Activated CD4-positive, alpha-beta T cell treated with anti-CD3 and anti-CD28 coated beads for 24 hours (primary cell): Measurements from ENCODE around the gene SMC6.

Experiments
- DNase-seq, 2 donors: peaks; one replicate each; pipeline ENCODE4 v3.0.0-alpha.2; 2020; ENCODE audit warnings: low read depth in 2 of 2

SMC6 gene

GRCh38 chr2:17646838-17647701 lies 106.5 kb downstream of the SMC6 start:
- DNase-seq = no peak

DNA sequence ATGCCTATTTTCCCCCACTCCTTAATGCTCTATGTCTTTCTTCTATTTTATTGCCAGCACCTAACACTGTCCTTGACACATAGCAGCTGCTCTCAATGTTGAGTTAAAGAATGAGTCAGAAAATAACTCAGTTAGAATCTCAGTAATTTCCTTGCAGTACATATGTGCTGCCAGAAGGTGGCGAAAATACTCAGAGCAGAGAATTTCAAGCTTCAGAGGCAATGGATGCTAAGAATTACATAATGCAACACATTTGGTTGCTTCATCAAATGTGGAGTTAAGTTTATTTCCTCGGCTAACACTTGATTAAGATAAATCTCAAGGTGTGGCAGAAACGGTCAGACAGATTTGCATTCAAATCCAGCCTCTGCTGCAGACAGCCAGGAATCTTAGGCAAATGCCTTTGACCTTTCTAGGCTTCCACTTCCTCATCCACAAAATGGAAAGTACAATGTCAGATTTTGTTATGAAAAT lies 107.5 kb downstream of the SMC6 start:
- DNase-seq = peak in 1 of 2 donors; percentile 41

- no peak for DNase-seq
Observed at GRCh38 chr2:17644997-17645720, 108.5 kb downstream of the SMC6 start.

DNA sequence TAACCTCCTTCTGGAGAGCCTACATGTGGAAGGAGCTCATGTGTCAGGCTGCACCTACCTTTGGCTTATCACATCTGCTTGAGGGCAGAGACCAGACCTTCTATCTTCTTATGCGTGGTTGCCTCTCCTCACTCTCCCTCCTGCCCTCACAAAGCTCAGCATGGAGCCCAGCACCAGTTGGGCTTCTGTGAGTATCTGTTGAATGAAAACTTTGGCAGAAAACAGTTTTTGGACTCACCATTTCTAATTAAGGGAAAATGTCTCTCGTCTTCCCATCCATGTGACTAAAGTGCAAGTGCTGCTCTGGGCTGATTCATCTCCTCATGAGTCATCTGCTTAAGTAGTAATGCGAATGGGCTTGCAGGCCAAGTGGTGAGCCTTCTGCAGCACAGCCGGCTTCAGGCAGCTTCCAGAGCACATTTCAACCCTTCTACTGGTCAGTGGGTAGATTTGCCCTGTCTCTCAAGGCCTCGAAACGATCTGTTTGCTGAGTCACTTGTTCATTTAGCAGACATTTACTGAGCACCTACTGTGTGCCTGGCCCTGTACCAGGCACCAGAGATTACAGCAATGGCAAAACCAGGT lies 110.5 kb downstream of the SMC6 start:
- peak in 1 of 2 donors; percentile 1 for DNase-seq

DNA sequence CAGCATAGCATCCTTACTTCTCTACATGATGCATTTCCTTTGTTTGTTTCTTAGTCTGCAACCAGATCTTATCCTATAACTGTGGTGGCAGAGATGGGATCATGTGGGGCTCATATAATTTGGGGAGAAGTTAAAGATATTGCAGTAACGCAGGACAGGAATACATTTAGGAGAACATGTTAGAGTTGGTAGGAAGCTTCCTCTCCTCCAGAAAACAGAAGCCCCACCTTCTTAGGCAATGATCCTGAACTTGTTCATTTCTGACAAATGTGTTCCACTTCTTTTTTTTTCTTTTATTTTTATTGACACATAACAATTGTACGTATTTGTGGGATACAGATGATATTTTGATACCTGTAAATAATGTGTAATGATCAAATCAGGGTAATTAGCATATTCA lies 113.2 kb downstream of the SMC6 start:
- no peak for DNase-seq

DNA sequence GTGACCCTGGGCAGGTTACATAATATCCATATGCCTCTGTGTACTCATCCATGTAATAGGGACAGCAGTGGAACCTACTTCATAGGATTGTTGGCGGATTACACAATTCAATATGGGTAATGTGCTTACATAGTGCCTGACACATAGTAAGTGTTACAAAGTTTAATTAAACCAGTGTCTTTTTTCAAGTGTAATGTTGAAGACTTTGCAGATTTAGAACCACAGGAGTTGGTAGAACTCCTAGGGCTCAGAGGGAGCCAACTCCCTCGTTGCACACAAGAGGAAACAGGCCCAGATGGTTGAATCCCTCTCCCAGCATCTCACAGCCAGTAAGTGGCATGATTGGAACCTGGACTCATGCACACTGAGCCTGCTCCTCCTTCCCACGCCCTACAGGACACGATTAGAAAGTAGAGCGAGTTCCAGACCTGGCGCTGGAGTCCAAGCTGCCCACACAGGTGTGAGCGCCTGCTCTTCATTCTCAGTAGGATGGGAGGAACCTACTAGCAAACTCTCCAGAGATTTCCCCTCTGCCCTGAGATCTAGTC lies 115.3 kb downstream of the SMC6 start:
- DNase-seq = no peak

DNA sequence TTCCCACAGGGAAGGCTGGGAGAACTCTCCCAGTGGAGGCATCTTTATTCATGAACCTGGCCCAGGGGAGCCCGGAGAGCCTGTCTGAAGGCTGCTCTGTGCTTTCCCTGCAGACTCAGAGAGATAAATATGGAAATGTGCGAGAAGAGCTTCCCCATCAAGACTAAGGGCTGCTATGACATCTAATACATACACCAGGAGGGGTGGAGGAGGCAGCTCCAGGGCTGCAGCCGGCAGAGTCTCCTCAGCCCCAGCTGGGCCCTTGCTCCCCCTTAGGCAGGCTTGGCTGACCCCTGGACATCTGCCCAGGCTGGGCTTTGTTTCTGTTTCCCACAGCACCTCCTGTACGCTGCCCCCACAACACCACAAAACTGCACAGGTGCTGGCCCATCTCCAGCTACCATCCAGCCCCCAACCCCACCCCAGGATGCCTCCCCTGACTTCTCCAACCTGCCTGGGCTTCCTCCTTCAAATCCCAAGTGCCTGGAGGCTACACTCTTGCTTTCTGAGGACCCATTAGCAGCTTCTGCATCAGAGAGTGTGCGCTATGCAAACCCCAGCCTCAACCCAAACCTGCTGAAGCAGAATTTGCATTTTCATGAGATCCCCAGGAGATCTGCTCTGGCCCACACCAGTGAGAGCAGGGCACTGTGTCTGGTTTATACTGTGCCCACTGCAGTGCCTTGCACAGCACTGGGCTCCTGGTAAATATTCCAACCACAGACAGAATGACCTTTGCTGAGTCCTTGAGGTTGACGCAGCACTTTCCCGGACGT lies 116.3 kb downstream of the SMC6 start:
- DNase-seq = no peak

- no peak for DNase-seq
Observed at GRCh38 chr2:17636257-17636656, 117.4 kb downstream of the SMC6 start.

- DNase-seq = no peak
Observed at GRCh38 chr2:17634997-17635396, 118.6 kb downstream of the SMC6 start.

DNA sequence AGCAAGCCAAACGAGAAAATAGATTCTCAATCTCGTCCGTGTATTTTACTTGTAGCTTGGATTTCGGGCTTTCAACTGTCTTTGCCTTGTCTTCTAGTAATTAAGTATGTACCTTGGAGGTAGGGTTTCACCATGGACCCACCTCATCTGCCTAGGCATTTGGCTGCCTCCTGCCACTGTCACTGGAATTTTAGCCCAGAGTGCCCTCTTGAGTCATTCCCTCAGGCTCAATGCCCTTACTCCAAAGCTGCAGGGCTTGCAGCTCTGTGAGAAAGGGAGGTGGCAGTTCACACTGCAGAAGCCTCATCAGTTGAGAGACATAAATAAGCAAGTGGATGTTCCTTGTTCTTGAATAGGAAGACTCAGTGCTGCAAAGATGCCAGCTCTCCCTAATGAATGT lies 123.5 kb downstream of the SMC6 start:
- no peak for DNase-seq

DNA sequence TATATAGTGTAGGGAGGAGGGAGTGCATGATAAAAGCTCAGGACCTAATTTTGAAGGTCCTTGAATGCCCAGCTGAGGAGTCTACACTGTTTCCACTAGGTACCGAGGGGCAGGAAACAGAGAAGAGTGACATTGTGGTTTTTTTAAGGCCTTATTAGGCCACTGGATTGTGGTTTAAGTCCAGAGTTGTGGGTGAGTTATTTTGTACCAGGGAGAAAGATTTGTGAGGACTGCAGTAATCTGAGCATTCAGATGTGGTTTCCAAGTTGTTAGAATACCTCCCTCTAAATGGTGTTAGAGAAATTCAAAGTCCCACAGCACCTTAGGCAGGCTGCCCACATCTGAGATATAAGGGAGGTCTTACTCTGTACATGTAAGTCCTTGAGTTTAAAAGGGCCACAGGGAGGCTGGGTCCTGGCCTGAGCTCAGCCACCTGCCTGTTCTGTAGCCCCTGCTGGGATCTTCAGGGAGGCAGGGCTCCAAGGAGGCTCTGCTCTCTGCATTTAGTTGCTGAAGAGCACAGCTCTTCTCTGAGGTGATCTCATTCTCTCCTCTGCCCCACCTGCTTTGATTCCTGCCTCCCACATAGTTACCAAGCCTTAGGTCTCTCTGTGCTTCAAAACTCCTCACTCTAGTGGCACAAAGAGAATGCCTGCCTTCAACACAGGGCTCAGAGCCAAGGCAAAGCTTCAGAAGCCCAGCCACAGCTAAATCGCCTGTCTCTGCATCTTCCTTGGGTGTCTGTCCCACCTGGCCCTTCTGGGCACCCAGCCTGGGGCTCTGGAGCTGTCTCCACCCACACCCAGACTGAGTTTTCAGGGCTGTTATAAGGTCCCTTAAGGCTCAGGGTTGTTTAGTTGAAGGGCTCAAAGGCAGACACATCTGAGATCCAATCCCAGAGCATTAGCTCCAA lies 125.0 kb downstream of the SMC6 start:
- DNase-seq = no peak

DNA sequence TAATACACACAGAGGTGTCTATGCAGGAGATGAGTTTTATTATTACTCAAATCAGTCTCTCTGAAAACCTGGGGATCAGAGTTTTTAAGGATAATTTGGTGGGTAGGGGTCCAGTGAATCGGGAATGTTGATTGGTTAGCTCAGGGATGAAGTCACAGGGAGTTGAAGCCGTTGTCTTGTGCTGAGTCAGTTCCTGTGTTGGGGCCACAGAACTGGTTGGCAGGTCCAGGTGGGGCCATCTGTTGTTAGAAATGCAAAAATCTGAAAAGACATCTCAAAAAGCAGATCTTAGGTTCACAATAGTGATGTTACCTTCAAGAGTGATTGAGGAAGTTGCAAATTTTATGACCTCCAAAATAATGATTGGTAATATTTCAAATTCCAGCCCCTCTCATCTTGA lies 126.2 kb downstream of the SMC6 start:
- DNase-seq = no peak

DNA sequence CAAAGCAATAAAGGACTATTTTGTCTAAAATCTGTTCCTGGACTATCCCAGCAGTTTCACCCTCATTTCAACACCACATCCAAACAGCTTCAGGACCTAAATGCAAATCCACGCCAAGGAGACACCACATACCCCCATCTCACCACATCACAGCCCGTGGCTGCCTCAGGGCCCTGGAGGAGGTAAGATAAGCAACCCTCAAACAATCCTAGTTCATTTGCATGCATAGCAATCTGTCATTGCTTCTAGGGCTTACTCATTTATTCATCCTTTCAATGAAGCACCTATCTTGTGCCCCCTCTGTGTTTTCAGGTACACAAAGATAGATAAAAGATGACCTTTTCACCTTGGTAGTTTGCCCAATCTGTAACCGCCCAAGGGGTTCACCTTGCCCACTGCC lies 126.6 kb downstream of the SMC6 start:
- DNase-seq = no peak

- no peak for DNase-seq
Observed at GRCh38 chr2:17625446-17625845, 128.2 kb downstream of the SMC6 start.

GRCh38 chr2:17621781-17622180 lies 131.8 kb downstream of the SMC6 start:
- DNase-seq = no peak

DNA sequence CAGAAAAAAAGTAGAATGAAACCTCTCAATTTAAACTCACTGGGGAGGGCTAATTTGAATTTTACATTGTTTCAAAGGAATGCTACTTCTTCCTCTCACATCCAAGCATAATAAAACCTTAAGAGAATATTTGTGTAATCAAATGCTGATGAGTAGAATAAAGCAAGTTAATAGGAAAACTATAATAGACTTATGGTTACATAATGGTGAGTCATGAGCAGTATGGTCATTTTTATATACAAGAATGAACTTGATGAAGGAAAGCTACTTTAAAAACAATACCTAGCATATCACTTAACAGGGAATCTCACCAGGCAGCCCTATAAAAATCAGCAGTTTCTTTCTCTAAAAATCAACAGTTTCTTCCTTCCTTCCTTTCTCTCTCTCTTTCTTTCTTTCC lies 132.8 kb downstream of the SMC6 start:
- no peak for DNase-seq

DNA sequence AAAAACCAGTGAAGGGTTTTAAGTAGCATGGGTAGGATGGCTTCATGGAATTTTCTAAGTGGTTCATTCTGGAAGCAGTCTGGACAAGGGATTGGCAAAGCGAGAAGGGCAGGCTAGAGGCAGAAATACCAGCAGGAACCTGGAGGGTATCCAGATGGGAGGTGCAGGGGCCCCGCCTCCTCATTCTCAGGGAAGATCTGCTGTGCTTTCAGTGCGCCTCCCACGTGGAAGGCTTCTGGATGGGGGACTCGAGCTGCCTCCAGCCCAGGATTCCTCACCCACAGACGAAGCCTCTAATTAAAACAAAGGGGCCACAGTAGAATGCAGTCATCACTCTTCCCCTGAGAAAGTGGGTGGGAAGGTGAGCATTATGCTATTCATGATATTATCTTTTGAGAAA lies 133.3 kb downstream of the SMC6 start:
- DNase-seq = no peak

- DNase-seq = no peak
Observed at GRCh38 chr2:17617955-17618354, 135.7 kb downstream of the SMC6 start.

DNA sequence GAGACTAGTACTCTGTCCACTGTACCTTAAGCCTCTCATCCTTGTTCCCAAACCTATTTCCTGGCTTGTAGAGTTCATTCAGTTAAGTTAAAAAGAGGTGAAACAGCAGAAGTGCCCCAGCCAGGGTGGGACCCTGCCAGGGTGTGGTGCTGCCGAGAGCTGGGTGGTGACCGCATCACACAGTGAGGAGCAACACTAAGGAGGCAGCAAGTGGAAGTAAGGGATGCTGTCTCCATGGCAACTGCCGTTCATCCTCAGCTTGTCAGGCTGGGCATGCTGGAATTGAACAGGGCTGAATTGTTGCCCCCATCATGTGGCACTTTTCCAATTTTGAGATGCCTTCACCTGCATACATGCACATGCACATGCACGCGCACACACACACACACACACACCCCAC lies 136.1 kb downstream of the SMC6 start:
- no peak for DNase-seq

GRCh38 chr2:17616405-17616804 lies 137.2 kb downstream of the SMC6 start:
- no peak for DNase-seq
